Astrocyte of the cerebellum (primary cell): Measurements from ENCODE around the gene KPNA1.

Experiments used
- DNase-seq: peaks from one replicate; pipeline ENCODE4 v3.0.0-alpha.2; 2011; ENCODE audit warnings: low read depth
- H3K4me3 ChIP-seq: 2 replicates; pipeline ENCODE4 v1.5.1; 2011; ENCODE audit warnings: mild to moderate bottlenecking, low read depth, low read length, moderate library complexity
- in situ Hi-C: cut with HindIII; loops from 2 replicates; pipeline ENCODE4 v1.10.0; 2017; ENCODE audit warnings: low sequenced_read_pairs
- TF ChIP-seq, protein P1 (sequence below): IDR thresholded peaks from 2 replicates; pipeline ENCODE4 v1.5.1; 2012; ENCODE audit warnings: low read length, low read depth, moderate library complexity, mild to moderate bottlenecking; ENCODE audit errors: missing control alignments

KPNA1 gene

DNA sequence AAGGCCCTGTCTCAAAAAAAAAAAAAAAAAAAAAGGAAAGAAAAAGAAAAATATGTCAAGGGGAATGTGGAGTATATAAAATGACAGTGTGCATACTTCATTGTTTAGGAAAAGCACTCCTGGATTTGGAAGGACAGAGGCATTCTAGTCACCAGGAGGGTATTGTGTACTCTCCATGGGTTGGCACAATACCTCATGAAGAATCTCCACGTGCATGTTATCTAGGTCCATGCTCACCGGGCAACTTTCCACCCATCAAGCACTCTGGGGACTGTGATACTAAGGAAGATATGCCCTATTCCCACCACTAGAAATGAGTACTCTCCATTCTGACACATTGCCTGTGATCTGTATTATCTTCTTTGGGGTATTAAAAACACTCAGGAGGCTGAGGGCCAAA, 15.4 kb upstream of the KPNA1 start:
- in situ Hi-C loops = no loop called here
- no peak for DNase-seq
- H3K4me3 ChIP-seq = no peak overlapping the region
- TF ChIP-seq, protein P1, sequence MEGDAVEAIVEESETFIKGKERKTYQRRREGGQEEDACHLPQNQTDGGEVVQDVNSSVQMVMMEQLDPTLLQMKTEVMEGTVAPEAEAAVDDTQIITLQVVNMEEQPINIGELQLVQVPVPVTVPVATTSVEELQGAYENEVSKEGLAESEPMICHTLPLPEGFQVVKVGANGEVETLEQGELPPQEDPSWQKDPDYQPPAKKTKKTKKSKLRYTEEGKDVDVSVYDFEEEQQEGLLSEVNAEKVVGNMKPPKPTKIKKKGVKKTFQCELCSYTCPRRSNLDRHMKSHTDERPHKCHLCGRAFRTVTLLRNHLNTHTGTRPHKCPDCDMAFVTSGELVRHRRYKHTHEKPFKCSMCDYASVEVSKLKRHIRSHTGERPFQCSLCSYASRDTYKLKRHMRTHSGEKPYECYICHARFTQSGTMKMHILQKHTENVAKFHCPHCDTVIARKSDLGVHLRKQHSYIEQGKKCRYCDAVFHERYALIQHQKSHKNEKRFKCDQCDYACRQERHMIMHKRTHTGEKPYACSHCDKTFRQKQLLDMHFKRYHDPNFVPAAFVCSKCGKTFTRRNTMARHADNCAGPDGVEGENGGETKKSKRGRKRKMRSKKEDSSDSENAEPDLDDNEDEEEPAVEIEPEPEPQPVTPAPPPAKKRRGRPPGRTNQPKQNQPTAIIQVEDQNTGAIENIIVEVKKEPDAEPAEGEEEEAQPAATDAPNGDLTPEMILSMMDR = no peak

DNA sequence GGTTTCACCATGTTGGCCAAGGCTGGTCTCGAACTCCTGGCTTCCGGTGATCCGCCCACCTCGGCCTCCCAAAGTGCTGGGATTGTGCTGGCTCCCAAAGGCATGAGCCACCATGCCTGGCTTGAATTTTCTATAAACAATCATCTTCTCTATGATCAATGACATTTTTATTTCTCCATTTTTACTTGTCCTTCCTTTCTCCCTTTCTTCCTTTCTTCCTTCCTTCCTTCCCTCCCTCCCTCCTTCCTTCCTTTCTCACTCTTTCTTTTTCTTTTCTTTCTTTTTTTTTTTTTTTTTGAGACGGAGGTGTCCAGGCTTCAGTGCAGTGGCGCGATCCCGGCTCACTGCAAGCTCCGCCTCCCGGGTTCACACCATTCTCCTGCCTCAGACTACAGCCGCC, 8.6 kb upstream of the KPNA1 start:
- no peak for DNase-seq
- no peak overlapping the region for H3K4me3 ChIP-seq
- TF ChIP-seq, protein P1 = no peak
- in situ Hi-C loops = no loop called here

DNA sequence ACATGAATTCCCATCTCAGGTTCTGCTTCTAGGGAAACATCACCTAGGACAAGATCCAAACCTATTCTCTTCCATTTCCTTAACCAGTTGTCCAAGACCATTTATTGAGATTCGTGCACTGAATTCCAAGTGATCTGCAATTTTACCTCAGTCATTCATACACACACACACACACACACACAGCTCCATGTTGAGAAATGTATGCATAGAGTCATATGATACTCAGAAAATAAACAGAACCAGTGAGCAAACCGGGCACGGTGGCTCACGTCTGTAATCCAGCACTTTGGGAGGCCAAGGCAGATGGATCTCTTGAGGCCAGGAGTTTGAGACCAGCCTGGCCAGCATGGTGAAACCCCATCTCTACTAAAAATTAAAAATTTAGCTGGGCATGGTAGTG, 6.1 kb upstream of the KPNA1 start:
- in situ Hi-C loops = no loop called here
- TF ChIP-seq, protein P1 = no peak
- H3K4me3 ChIP-seq = no peak overlapping the region
- no peak for DNase-seq

DNA sequence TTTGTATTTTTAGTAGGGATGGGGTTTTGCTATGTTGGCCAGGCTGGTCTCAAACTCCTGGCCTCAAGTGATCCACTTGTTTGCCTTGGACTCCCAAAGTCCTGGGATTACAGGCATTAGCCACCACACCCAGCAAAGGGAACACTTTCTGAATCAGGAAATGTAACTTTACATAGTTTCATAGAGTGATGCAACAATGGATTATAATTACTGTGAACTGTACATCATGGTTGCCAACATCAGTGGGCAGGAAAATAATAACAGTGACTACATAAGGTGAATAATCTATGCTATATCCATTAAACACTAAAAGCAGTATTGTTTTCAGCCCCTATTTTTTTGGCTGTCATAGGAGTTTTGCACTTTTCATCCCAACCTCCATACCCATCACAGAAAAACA, 5.0 kb upstream of the KPNA1 start:
- in situ Hi-C loops = no loop called here
- TF ChIP-seq, protein P1 = no peak
- DNase-seq = no peak
- H3K4me3 ChIP-seq = no peak overlapping the region

DNA sequence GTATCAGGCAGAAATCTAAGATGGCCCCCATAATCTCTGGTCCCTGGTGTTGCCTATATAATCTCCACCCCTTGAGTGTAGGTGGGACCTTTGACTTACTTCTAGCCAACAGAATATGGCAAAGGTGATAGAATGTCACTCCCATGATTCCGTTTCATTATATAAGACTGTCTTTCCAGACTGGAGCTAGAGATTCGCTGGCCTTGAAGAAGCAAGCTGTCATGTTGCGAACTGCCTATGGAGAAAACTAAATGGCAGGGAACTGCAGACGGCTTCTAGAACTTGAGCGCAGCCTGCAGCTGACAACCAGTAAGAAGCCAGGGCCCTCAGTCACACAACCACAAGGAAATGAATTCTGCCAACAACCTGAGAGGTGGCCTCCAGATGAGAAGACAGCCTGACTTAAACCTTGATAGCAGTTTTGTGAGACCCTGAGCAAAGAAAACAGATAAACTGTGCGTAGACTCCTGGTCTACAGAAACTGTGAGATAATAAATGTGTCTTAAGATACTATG, 2.2 kb upstream of the KPNA1 start:
- TF ChIP-seq, protein P1 = no peak
- no peak for DNase-seq
- in situ Hi-C loops = no loop called here
- no peak overlapping the region for H3K4me3 ChIP-seq

DNA sequence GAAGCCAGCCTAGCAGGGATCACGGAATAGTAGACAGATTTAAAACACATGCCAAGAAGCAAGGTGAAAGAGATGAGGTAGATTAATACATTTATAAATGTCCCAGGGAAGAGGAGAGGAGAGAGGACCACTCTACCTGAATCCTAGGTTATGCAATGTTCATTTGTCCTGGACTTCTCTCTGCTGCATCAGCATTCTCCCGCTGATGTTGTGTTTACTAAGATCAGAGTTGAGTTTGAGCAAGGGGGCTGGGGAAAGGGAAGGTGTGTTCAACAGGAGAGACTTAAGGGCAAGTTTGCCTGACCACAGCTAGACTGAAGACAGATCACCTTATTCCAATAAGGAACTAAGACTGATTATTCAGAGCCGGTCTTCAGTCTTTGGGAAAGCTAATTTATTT, 1.1 kb upstream of the KPNA1 start:
- in situ Hi-C loops = no loop called here
- H3K4me3 ChIP-seq = no peak overlapping the region
- DNase-seq = no peak
- TF ChIP-seq, protein P1 = no peak

DNA sequence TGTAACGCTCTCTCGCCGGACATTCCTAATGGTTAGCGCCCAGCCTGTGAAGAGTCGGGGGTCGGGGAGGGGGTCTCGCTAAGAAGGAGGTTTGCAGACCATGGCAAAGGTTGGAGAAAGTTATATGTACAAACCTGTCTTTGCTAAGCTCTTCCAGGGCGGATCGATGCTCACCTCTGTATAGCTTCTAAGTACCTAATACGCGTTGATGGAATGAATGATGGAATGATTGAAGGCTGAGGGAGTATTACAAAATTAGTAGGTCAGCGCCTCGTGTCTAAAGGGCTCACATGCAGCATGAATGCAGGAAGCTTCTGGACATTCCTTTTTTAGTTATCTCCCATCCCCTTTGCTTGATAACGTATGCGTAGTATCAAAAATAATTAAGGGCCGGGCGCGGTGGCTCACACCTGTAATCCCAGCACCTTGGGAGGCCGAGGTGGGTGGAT, 305 bp upstream of the KPNA1 start:
- H3K4me3 ChIP-seq = peak overlapping the region; percentile 86
- in situ Hi-C loops = no loop called here
- no peak for DNase-seq
- TF ChIP-seq, protein P1 = no peak
